A673 (cell line): Measurements from ENCODE around the gene EYS.

ENCODE experiments used
- EZH2 ChIP-seq: fragments of 200-600 bp; sonication (generic); IDR thresholded peaks from 2 replicates; pipeline ENCODE4 v1.6.1; 2017; ENCODE audit warnings: borderline replicate concordance, low read depth, mild to moderate bottlenecking, mixed read lengths, antibody characterized with exemption, low read length; ENCODE audit not compliant: poor library complexity, severe bottlenecking
- TF ChIP-seq, protein P1 (sequence below): fragments of 300-800, 200-600 bp; sonication (generic); conservative IDR thresholded peaks from 2 replicates; pipeline ENCODE4 v1.5.1; 2017; ENCODE audit warnings: low read depth, mild to moderate bottlenecking, antibody characterized with exemption, low read length, moderate library complexity, mixed read lengths

DNA sequence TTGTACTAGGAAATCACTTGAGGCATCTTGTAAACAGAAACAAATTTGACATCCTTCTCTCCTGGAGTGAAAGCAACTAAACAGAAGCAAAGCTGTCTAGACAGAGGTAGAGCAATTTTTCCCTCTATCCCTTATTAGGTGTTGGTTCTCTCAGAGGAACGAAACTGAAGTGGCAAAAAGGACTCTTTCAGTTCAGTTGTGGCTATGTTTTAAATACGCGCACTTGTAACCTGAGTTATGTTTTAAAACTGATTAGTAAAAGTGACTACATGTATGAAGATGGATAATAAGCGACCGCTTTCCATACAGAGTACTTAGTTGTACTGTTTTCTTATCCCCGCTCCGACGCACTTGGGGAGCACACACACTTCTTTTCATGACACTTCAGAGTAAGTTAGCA is 1520.4 kb downstream of the EYS start:
- TF ChIP-seq EZH2: no peak
- TF ChIP-seq, protein P1, sequence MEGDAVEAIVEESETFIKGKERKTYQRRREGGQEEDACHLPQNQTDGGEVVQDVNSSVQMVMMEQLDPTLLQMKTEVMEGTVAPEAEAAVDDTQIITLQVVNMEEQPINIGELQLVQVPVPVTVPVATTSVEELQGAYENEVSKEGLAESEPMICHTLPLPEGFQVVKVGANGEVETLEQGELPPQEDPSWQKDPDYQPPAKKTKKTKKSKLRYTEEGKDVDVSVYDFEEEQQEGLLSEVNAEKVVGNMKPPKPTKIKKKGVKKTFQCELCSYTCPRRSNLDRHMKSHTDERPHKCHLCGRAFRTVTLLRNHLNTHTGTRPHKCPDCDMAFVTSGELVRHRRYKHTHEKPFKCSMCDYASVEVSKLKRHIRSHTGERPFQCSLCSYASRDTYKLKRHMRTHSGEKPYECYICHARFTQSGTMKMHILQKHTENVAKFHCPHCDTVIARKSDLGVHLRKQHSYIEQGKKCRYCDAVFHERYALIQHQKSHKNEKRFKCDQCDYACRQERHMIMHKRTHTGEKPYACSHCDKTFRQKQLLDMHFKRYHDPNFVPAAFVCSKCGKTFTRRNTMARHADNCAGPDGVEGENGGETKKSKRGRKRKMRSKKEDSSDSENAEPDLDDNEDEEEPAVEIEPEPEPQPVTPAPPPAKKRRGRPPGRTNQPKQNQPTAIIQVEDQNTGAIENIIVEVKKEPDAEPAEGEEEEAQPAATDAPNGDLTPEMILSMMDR: no peak
